ENCODE measurements around the gene ABHD11. TPM values are rescaled to one million over a fixed set of nuclear protein-coding genes. Genes with fewer than 3 reads are reported as not detected.

The ABHD11 gene
- total and polyA plus RNA-seq, 2 experiments from 2014 or later: 18.7 to 24.6 TPM

DNA sequence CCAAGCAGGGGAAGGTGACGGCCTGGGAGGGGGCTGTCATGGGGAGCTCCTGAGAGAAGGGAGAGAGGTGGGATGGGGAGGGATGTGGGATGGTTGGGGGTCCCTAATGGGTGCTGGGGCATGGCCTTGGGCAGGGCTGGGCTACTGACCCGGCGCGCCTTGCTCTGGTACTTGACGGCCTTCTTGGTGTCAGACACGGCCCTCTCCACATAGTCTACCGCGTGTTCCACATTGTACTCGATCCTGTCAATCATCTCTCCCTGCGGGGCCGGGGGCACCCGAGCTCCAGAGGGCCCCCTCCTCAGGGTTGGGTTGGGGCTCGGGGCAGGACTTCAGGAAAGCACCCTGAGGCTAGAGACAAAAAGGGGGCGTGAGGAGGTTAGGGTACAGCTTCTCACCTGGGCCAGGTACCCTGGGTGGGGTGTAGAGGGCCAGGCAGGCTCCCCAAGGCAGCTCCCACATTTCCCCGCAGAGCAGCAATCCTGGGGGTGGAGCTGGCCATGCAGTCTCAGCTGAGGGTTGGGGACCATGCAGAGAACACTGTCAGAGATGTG is 37.9 kb downstream of the ABHD11 start:
- H3K27me3 ChIP-seq (ENCODE audit: insufficient read depth): no peaks in the 10 kb centered on the region
- H3K36me3 ChIP-seq (ENCODE audit: insufficient read depth): peaks cover 14% of the 10 kb centered on the region
- TF ChIP-seq, protein P1, sequence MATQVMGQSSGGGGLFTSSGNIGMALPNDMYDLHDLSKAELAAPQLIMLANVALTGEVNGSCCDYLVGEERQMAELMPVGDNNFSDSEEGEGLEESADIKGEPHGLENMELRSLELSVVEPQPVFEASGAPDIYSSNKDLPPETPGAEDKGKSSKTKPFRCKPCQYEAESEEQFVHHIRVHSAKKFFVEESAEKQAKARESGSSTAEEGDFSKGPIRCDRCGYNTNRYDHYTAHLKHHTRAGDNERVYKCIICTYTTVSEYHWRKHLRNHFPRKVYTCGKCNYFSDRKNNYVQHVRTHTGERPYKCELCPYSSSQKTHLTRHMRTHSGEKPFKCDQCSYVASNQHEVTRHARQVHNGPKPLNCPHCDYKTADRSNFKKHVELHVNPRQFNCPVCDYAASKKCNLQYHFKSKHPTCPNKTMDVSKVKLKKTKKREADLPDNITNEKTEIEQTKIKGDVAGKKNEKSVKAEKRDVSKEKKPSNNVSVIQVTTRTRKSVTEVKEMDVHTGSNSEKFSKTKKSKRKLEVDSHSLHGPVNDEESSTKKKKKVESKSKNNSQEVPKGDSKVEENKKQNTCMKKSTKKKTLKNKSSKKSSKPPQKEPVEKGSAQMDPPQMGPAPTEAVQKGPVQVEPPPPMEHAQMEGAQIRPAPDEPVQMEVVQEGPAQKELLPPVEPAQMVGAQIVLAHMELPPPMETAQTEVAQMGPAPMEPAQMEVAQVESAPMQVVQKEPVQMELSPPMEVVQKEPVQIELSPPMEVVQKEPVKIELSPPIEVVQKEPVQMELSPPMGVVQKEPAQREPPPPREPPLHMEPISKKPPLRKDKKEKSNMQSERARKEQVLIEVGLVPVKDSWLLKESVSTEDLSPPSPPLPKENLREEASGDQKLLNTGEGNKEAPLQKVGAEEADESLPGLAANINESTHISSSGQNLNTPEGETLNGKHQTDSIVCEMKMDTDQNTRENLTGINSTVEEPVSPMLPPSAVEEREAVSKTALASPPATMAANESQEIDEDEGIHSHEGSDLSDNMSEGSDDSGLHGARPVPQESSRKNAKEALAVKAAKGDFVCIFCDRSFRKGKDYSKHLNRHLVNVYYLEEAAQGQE (IDR thresholded peaks at IDR 0.05; ENCODE audit: unreplicated experiment): no peak
- TF ChIP-seq JUNB (IDR thresholded peaks at IDR 0.05; ENCODE audit: unreplicated experiment) (no peak), NANOG (IDR thresholded peaks at IDR 0.05; ENCODE audit: borderline replicate concordance) (no peak), EZH2phosphoT487 (IDR thresholded peaks at IDR 0.05; ENCODE audit: unreplicated experiment) (no peak), CREB1 (CRISPR knock-in tag; IDR thresholded peaks at IDR 0.05; ENCODE audit: low read depth) (no peak), EZH2 (IDR thresholded peaks at IDR 0.05; ENCODE audit: low read depth, unreplicated experiment) (no peak), ZNF331 (CRISPR knock-in tag; IDR thresholded peaks at IDR 0.05; ENCODE audit: low read depth) (no peak), ZNF114 (CRISPR knock-in tag; IDR thresholded peaks at IDR 0.05) (no peak), STAT1 (IDR thresholded peaks at IDR 0.05; ENCODE audit: unreplicated experiment) (no peak), POLR2AphosphoS5 (IDR thresholded peaks at IDR 0.05; ENCODE audit: low read depth) (no peak)
- TF ChIP-seq, protein P2, sequence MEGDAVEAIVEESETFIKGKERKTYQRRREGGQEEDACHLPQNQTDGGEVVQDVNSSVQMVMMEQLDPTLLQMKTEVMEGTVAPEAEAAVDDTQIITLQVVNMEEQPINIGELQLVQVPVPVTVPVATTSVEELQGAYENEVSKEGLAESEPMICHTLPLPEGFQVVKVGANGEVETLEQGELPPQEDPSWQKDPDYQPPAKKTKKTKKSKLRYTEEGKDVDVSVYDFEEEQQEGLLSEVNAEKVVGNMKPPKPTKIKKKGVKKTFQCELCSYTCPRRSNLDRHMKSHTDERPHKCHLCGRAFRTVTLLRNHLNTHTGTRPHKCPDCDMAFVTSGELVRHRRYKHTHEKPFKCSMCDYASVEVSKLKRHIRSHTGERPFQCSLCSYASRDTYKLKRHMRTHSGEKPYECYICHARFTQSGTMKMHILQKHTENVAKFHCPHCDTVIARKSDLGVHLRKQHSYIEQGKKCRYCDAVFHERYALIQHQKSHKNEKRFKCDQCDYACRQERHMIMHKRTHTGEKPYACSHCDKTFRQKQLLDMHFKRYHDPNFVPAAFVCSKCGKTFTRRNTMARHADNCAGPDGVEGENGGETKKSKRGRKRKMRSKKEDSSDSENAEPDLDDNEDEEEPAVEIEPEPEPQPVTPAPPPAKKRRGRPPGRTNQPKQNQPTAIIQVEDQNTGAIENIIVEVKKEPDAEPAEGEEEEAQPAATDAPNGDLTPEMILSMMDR (conservative IDR thresholded peaks at IDR 0.05; ENCODE audit: low read depth in 2 of 2): no peak
- TF ChIP-seq, protein P3, sequence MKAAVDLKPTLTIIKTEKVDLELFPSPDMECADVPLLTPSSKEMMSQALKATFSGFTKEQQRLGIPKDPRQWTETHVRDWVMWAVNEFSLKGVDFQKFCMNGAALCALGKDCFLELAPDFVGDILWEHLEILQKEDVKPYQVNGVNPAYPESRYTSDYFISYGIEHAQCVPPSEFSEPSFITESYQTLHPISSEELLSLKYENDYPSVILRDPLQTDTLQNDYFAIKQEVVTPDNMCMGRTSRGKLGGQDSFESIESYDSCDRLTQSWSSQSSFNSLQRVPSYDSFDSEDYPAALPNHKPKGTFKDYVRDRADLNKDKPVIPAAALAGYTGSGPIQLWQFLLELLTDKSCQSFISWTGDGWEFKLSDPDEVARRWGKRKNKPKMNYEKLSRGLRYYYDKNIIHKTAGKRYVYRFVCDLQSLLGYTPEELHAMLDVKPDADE (IDR thresholded peaks at IDR 0.05): no peak
- TF ChIP-seq, protein P4, sequence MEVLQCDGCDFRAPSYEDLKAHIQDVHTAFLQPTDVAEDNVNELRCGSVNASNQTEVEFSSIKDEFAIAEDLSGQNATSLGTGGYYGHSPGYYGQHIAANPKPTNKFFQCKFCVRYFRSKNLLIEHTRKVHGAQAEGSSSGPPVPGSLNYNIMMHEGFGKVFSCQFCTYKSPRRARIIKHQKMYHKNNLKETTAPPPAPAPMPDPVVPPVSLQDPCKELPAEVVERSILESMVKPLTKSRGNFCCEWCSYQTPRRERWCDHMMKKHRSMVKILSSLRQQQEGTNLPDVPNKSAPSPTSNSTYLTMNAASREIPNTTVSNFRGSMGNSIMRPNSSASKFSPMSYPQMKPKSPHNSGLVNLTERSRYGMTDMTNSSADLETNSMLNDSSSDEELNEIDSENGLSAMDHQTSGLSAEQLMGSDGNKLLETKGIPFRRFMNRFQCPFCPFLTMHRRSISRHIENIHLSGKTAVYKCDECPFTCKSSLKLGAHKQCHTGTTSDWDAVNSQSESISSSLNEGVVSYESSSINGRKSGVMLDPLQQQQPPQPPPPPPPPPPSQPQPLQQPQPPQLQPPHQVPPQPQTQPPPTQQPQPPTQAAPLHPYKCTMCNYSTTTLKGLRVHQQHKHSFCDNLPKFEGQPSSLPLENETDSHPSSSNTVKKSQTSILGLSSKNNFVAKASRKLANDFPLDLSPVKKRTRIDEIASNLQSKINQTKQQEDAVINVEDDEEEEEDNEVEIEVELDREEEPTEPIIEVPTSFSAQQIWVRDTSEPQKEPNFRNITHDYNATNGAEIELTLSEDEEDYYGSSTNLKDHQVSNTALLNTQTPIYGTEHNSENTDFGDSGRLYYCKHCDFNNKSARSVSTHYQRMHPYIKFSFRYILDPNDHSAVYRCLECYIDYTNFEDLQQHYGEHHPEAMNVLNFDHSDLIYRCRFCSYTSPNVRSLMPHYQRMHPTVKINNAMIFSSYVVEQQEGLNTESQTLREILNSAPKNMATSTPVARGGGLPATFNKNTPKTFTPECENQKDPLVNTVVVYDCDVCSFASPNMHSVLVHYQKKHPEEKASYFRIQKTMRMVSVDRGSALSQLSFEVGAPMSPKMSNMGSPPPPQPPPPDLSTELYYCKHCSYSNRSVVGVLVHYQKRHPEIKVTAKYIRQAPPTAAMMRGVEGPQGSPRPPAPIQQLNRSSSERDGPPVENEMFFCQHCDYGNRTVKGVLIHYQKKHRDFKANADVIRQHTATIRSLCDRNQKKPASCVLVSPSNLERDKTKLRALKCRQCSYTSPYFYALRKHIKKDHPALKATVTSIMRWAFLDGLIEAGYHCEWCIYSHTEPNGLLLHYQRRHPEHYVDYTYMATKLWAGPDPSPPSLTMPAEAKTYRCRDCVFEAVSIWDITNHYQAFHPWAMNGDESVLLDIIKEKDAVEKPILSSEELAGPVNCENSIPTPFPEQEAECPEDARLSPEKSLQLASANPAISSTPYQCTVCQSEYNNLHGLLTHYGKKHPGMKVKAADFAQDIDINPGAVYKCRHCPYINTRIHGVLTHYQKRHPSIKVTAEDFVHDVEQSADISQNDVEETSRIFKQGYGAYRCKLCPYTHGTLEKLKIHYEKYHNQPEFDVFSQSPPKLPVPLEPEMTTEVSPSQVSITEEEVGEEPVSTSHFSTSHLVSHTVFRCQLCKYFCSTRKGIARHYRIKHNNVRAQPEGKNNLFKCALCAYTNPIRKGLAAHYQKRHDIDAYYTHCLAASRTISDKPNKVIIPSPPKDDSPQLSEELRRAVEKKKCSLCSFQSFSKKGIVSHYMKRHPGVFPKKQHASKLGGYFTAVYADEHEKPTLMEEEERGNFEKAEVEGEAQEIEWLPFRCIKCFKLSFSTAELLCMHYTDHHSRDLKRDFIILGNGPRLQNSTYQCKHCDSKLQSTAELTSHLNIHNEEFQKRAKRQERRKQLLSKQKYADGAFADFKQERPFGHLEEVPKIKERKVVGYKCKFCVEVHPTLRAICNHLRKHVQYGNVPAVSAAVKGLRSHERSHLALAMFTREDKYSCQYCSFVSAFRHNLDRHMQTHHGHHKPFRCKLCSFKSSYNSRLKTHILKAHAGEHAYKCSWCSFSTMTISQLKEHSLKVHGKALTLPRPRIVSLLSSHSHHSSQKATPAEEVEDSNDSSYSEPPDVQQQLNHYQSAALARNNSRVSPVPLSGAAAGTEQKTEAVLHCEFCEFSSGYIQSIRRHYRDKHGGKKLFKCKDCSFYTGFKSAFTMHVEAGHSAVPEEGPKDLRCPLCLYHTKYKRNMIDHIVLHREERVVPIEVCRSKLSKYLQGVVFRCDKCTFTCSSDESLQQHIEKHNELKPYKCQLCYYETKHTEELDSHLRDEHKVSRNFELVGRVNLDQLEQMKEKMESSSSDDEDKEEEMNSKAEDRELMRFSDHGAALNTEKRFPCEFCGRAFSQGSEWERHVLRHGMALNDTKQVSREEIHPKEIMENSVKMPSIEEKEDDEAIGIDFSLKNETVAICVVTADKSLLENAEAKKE (CRISPR knock-in tag; IDR thresholded peaks at IDR 0.05): no peak
- no peak overlapping the region for H3K27ac Mint-ChIP-seq
- H3K79me2 ChIP-seq (replicated peaks; ENCODE audit: insufficient read depth): no peaks in the 10 kb centered on the region
- H3K4me3 Mint-ChIP-seq: no peak overlapping the region
- ATAC-seq (no peak), DNase-seq (ENCODE audit: low spot score) (no peak)
- H4K20me1 ChIP-seq (replicated peaks; ENCODE audit: insufficient read depth): peaks cover 6% of the 10 kb centered on the region
- H3K4me1 Mint-ChIP-seq: peaks cover 30% of the 10 kb centered on the region
- H3F3A ChIP-seq (replicated peaks; ENCODE audit: low read depth): 0 out of 2 replicates have a peak, but pooled peaks cover 8% of the 10 kb centered on the region
- peaks cover 18% of the 10 kb centered on the region for H3K27me3 Mint-ChIP-seq (ENCODE audit: insufficient read depth, low read depth, poor library complexity)
- no peak overlapping the region for H2AFZ ChIP-seq
- peaks cover 15% of the 10 kb centered on the region for H3K4me1 ChIP-seq (ENCODE audit: insufficient read depth)
- peaks cover 43% of the 10 kb centered on the region for H3K36me3 Mint-ChIP-seq (ENCODE audit: low read depth)
- H3K27ac ChIP-seq (ENCODE audit: low read depth): no peak overlapping the region
- H3K9me3 Mint-ChIP-seq: no peaks in the 10 kb centered on the region; the same call in 2 of the 3 replicates
- no peak overlapping the region for H3K4me3 ChIP-seq
- no peak overlapping the region for H3K4me2 ChIP-seq
- H3K9me2 ChIP-seq (ENCODE audit: insufficient read depth): no peaks in the 10 kb centered on the region

Data from GM23338 (cell line).